HepG2 (cell line): ENCODE data around the gene ARHGAP5. TPM values are rescaled to one million over a fixed set of nuclear protein-coding genes. Genes with fewer than 3 reads are reported as not detected.

Experiments used
- AHR ChIP-seq: IDR thresholded peaks from 2 replicates; pipeline ENCODE4 v1.6.1; 2018; ENCODE audit warnings: missing genetic modification reagents, missing compliant biosample characterization
- ARID2 ChIP-seq: sonication (generic); formaldehyde crosslinking; IDR thresholded peaks from 2 replicates; pipeline ENCODE4 v1.8.1; 2022; ENCODE audit warnings: mild to moderate bottlenecking, missing genetic modification reagents, borderline replicate concordance
- FOXA1 ChIP-seq, 2 experiments: fragments of 450-650 bp in 1 of 2; sonication (generic) in 1 of 2; formaldehyde crosslinking in 1 of 2; IDR thresholded peaks; 2 replicates each; pipeline versions ENCODE4 v1.4.0 to v1.6.1; 2016 to 2020; ENCODE audit warnings: missing genetic modification reagents in 1 of 2
- FOXJ3 ChIP-seq: sonication (generic); formaldehyde crosslinking; IDR thresholded peaks from 2 replicates; pipeline ENCODE4 v1.4.0; 2020; ENCODE audit warnings: missing genetic modification reagents, mild to moderate bottlenecking, borderline replicate concordance
- KDM1A ChIP-seq: IDR thresholded peaks from 2 replicates; pipeline ENCODE4 v1.6.1; 2016; ENCODE audit warnings: missing compliant biosample characterization
- MEIS2 ChIP-seq: sonication (generic); formaldehyde crosslinking; IDR thresholded peaks from 2 replicates; pipeline ENCODE4 v1.9.0; 2021; ENCODE audit warnings: mild to moderate bottlenecking, missing genetic modification reagents
- NFE2L1 ChIP-seq: sonication (generic); formaldehyde crosslinking; IDR thresholded peaks from 2 replicates; pipeline ENCODE4 v1.4.0; 2020; ENCODE audit warnings: missing genetic modification reagents, mild to moderate bottlenecking, borderline replicate concordance
- NFE2L2 ChIP-seq: fragments of 150-350 bp; IDR thresholded peaks from 2 replicates; pipeline ENCODE4 v1.6.1; 2014; ENCODE audit warnings: low read length
- NFYB ChIP-seq: sonication (generic); formaldehyde crosslinking; IDR thresholded peaks from 2 replicates; pipeline ENCODE4 v1.4.0; 2020; ENCODE audit warnings: missing genetic modification reagents
- PAWR ChIP-seq: sonication (generic); formaldehyde crosslinking; IDR thresholded peaks from 2 replicates; pipeline ENCODE4 v1.4.0; 2020; ENCODE audit warnings: missing genetic modification reagents, mild to moderate bottlenecking, borderline replicate concordance
- POLR2AphosphoS2 ChIP-seq: IDR thresholded peaks from 2 replicates; pipeline ENCODE4 v1.6.1; 2011; ENCODE audit warnings: low read depth, low read length, improper control_type of control experiment
- RFXAP ChIP-seq: sonication (generic); formaldehyde crosslinking; IDR thresholded peaks from 2 replicates; pipeline ENCODE4 v1.4.0; 2020; ENCODE audit warnings: missing genetic modification reagents, borderline replicate concordance
- SP4 ChIP-seq: sonication (generic); formaldehyde crosslinking; IDR thresholded peaks from 2 replicates; pipeline ENCODE4 v1.8.1; 2023; ENCODE audit warnings: mild to moderate bottlenecking, missing genetic modification reagents
- ZBTB38 ChIP-seq: sonication (generic); formaldehyde crosslinking; IDR thresholded peaks from 2 replicates; pipeline ENCODE4 v1.5.1; 2020; ENCODE audit warnings: mild to moderate bottlenecking, missing genetic modification reagents
- ZFP90 ChIP-seq: sonication (generic); formaldehyde crosslinking; IDR thresholded peaks from 2 replicates; pipeline ENCODE4 v1.8.0; 2022; ENCODE audit warnings: missing genetic modification reagents, mild to moderate bottlenecking, inconsistent platforms, borderline replicate concordance
- ZFY ChIP-seq: sonication (generic); formaldehyde crosslinking; IDR thresholded peaks from 2 replicates; pipeline ENCODE4 v1.4.0; 2020; ENCODE audit warnings: missing genetic modification reagents
- ZNF207 ChIP-seq: fragments of 450-650 bp; IDR thresholded peaks from 2 replicates; pipeline ENCODE4 v1.6.1; 2016; ENCODE audit warnings: antibody characterized with exemption, borderline replicate concordance
- ZNF274 ChIP-seq: sonication (generic); formaldehyde crosslinking; IDR thresholded peaks from 2 replicates; pipeline ENCODE4 v1.5.1; 2020; ENCODE audit warnings: mild to moderate bottlenecking, missing genetic modification reagents
- ZNF329 ChIP-seq: sonication (generic); formaldehyde crosslinking; IDR thresholded peaks from 2 replicates; pipeline ENCODE4 v1.9.0; 2021; ENCODE audit warnings: low read depth, mild to moderate bottlenecking, missing genetic modification reagents
- ZNF367 ChIP-seq: sonication (generic); formaldehyde crosslinking; IDR thresholded peaks from 2 replicates; pipeline ENCODE4 v1.4.0; 2020; ENCODE audit warnings: missing genetic modification reagents, borderline replicate concordance
- ZNF460 ChIP-seq: sonication (generic); formaldehyde crosslinking; IDR thresholded peaks from 2 replicates; pipeline ENCODE4 v1.5.1; 2020; ENCODE audit warnings: missing genetic modification reagents, mild to moderate bottlenecking, borderline replicate concordance
- ZNF468 ChIP-seq: sonication (generic); formaldehyde crosslinking; IDR thresholded peaks from 2 replicates; pipeline ENCODE4 v1.8.0; 2022; ENCODE audit warnings: mild to moderate bottlenecking, moderate library complexity, missing genetic modification reagents
- ZSCAN25 ChIP-seq: sonication (generic); formaldehyde crosslinking; IDR thresholded peaks from 2 replicates; pipeline ENCODE4 v1.8.0; 2022; ENCODE audit warnings: mild to moderate bottlenecking, missing genetic modification reagents
- polyA plus RNA-seq, 8 experiments: library from polyadenylated mRNA; depleted of rRNA in 3 of 8; stranded (reverse) in 7 of 8; unstranded in 1 of 8; fragments of >200 nt; fragmentation: Illumina TruSeq in 4 of 8; extraction: Trizol in 4 of 8; gene quantifications; 2 replicates each; pipeline versions ENCODE4 v1.2.1 to v1.2.3, GENCODE V29; 2011 to 2016; ENCODE audit warnings: low read depth in 4 of 8, missing spikeins in 1 of 8, mixed read lengths in 1 of 8; ENCODE audit not compliant: insufficient read depth in 1 of 8
- total RNA-seq, 5 experiments: library from RNA; depleted of rRNA; stranded (reverse); fragments of >200 nt; fragmentation: Illumina TruSeq; extraction: Trizol; gene quantifications; 2 replicates each; pipeline ENCODE4 v1.2.3, GENCODE V29; 2016; ENCODE audit warnings: low read depth in 1 of 5
- TF ChIP-seq, protein P1 (sequence below): sonication (generic); formaldehyde crosslinking; IDR thresholded peaks from 2 replicates; pipeline ENCODE4 v1.5.0; 2020; ENCODE audit warnings: mild to moderate bottlenecking, missing genetic modification reagents, borderline replicate concordance
- TF ChIP-seq, protein P2 (sequence below): sonication (generic); formaldehyde crosslinking; conservative IDR thresholded peaks from 2 replicates; pipeline ENCODE4 v1.4.0; 2020; ENCODE audit warnings: missing genetic modification reagents
- TF ChIP-seq, protein P3 (sequence below): sonication (generic); formaldehyde crosslinking; IDR thresholded peaks from 2 replicates; pipeline ENCODE4 v1.5.0; 2020; ENCODE audit warnings: mild to moderate bottlenecking, missing genetic modification reagents, moderate library complexity

ARHGAP5 gene
- total and polyA plus RNA-seq, 2 of the 13 experiments (the other 11 are each of a cell fraction or from before 2014, with no cell fraction given), result 33.7 to 144 TPM

DNA sequence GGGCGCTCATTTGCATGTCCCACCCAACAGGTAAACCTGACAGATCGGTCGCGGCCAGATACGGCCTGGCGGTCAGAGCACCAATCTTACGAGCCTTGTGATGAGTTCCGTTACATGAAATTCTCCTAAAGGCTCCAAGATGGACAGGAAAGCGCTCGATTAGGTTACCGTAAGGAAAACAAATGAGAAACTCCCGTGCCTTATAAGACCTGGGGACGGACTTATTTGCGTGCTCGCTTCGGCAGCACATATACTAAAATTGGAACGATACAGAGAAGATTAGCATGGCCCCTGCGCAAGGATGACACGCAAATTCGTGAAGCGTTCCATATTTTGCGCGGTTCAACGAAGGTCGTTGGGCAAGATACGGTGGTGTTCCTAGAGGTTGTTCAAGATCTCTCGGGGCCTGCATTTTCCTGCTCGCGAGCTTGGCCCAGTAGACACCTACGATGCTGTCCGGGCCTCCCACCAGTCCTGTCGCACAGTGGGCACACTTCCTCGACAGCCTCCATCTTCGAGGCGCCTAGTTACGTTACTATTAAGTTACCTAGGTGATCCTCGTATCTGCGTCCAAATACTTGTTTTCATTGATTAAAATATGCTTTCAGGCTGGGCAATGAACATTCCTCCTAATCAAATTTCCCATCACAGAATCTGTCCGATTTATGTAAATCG lies 124.8 kb downstream of the ARHGAP5 start, which contains the start of gene RNU6-7 (continued):
- TF ChIP-seq RFXAP (CRISPR knock-in tag) (no peak), AHR (CRISPR knock-in tag) (no peak), ZNF367 (CRISPR knock-in tag) (no peak), KDM1A (CRISPR knock-in tag) (no peak), PAWR (CRISPR knock-in tag) (no peak), ZFY (CRISPR knock-in tag) (no peak; the same call in 1 of the 2 replicates), FOXA1 (IDR thresholded peaks at IDR 0.05) (no peak), FOXA1 (CRISPR knock-in tag; IDR thresholded peaks at IDR 0.05) (no peak), ZNF468 (CRISPR knock-in tag) (no peak), ZSCAN25 (CRISPR knock-in tag) (0 out of 2 replicates have a peak, but pooled peaks have one; percentile 51), MEIS2 (CRISPR knock-in tag) (no peak; the same call in 1 of the 2 replicates), ZNF274 (no peak; the same call in 1 of the 2 replicates), NFYB (CRISPR knock-in tag) (peak; percentile 16), ZNF460 (CRISPR knock-in tag) (no peak), ZFP90 (CRISPR knock-in tag) (no peak), ZNF207 (0 out of 2 replicates have a peak, but pooled peaks have one; percentile 13), POLR2AphosphoS2 (no peak), ZNF329 (CRISPR knock-in tag) (no peak), NFE2L1 (no peak; the same call in 1 of the 2 replicates), SP4 (CRISPR knock-in tag) (no peak), ARID2 (CRISPR knock-in tag) (no peak; the same call in 1 of the 2 replicates), ZBTB38 (CRISPR knock-in tag) (no peak; the same call in 1 of the 2 replicates), FOXJ3 (CRISPR knock-in tag) (0 out of 2 replicates have a peak, but pooled peaks have one; percentile 11), NFE2L2 (no peak)
- TF ChIP-seq, protein P1, sequence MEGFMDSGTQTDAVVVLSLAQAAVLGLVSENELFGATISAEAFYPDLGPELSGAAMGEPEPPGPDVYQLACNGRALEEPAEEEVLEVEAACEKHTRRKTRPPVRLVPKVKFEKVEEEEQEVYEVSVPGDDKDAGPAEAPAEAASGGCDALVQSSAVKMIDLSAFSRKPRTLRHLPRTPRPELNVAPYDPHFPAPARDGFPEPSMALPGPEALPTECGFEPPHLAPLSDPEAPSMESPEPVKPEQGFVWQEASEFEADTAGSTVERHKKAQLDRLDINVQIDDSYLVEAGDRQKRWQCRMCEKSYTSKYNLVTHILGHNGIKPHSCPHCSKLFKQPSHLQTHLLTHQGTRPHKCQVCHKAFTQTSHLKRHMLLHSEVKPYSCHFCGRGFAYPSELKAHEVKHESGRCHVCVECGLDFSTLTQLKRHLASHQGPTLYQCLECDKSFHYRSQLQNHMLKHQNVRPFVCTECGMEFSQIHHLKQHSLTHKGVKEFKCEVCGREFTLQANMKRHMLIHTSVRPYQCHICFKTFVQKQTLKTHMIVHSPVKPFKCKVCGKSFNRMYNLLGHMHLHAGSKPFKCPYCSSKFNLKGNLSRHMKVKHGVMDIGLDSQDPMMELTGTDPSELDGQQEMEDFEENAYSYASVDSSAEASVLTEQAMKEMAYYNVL (CRISPR knock-in tag), result 0 out of 2 replicates have a peak, but pooled peaks have one; percentile 23
- TF ChIP-seq, protein P2, sequence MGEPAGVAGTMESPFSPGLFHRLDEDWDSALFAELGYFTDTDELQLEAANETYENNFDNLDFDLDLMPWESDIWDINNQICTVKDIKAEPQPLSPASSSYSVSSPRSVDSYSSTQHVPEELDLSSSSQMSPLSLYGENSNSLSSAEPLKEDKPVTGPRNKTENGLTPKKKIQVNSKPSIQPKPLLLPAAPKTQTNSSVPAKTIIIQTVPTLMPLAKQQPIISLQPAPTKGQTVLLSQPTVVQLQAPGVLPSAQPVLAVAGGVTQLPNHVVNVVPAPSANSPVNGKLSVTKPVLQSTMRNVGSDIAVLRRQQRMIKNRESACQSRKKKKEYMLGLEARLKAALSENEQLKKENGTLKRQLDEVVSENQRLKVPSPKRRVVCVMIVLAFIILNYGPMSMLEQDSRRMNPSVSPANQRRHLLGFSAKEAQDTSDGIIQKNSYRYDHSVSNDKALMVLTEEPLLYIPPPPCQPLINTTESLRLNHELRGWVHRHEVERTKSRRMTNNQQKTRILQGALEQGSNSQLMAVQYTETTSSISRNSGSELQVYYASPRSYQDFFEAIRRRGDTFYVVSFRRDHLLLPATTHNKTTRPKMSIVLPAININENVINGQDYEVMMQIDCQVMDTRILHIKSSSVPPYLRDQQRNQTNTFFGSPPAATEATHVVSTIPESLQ, result no peak
- TF ChIP-seq, protein P3, sequence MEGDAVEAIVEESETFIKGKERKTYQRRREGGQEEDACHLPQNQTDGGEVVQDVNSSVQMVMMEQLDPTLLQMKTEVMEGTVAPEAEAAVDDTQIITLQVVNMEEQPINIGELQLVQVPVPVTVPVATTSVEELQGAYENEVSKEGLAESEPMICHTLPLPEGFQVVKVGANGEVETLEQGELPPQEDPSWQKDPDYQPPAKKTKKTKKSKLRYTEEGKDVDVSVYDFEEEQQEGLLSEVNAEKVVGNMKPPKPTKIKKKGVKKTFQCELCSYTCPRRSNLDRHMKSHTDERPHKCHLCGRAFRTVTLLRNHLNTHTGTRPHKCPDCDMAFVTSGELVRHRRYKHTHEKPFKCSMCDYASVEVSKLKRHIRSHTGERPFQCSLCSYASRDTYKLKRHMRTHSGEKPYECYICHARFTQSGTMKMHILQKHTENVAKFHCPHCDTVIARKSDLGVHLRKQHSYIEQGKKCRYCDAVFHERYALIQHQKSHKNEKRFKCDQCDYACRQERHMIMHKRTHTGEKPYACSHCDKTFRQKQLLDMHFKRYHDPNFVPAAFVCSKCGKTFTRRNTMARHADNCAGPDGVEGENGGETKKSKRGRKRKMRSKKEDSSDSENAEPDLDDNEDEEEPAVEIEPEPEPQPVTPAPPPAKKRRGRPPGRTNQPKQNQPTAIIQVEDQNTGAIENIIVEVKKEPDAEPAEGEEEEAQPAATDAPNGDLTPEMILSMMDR (CRISPR knock-in tag), result no peak
